ENCODE data around the gene PDCD2L. TPM values are rescaled to one million over a fixed set of nuclear protein-coding genes. Genes with fewer than 3 reads are reported as not detected.
A peak's percentile ranks its signal among the peaks of the same experiment; 100 is the strongest.

The PDCD2L gene
- total and polyA plus RNA-seq, 9 of the 15 experiments (the other 6 are each of a cell fraction or from before 2014, with no cell fraction given) = 12.1 to 68.5 (median 56.3) TPM

DNA sequence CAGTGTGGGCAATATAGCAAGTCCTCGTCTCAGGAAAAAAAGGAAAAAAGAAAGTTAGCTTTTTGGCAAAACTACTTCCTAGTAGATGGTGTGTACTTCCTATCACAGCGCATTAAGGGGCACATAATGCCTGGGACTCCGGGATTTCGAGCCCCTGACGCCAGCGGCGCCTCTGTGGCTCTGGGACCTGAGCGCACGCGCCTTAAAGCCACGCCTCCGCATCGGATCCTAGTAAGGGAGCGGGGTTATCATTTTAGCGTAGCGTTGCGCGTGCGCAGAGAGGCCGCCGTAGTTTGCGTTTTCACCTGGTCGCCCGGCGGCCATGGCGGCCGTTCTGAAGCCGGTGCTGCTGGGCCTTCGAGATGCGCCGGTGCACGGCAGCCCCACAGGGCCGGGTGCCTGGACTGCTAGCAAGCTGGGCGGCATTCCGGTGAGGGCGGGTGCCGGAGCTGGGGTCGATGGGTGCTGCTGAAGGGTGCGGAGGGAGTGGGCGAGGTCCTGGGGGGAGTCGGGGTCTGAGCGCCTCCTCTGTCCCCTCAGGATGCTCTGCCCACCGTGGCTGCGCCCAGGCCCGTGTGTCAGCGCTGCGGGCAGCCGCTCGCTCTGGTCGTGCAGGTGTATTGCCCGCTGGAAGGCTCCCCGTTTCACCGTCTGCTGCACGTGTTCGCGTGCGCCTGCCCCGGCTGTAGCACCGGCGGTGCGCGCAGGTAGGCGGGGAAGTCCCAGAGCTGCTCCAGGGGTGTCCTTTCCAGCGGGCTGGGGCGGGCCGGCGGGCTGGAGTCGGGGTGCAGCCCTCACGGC, at the start of gene PDCD2L (continued):
- peak; percentile 69; the same call in 1 of the 2 replicates for TF ChIP-seq POLR2AphosphoS5 (IDR thresholded peaks at IDR 0.05; ENCODE audit: control insufficient read depth, insufficient read depth, low read depth, low read length)
- no peak for TF ChIP-seq NONO (IDR thresholded peaks at IDR 0.05; ENCODE audit: low read depth in 2 of 2, low read length in 1 of 2)
- TF ChIP-seq ZBTB5 (IDR thresholded peaks at IDR 0.05) = no peak
- no peak for TF ChIP-seq ZNF280A (IDR thresholded peaks at IDR 0.05; ENCODE audit: low read depth, partially characterized antibody)
- no peak for TF ChIP-seq CBX8 (IDR thresholded peaks at IDR 0.05; ENCODE audit: borderline replicate concordance, extremely low read depth, low read depth, low read length, poor library complexity, severe bottlenecking)
- no peak for TF ChIP-seq ZNF696 (CRISPR knock-in tag; conservative IDR thresholded peaks at IDR 0.05)
- no peak for TF ChIP-seq MYBL2 (IDR thresholded peaks at IDR 0.05; ENCODE audit: low read depth)
- TF ChIP-seq MYBL2 (CRISPR knock-in tag; IDR thresholded peaks at IDR 0.05; ENCODE audit: borderline replicate concordance) = no peak
- TF ChIP-seq, protein P1, sequence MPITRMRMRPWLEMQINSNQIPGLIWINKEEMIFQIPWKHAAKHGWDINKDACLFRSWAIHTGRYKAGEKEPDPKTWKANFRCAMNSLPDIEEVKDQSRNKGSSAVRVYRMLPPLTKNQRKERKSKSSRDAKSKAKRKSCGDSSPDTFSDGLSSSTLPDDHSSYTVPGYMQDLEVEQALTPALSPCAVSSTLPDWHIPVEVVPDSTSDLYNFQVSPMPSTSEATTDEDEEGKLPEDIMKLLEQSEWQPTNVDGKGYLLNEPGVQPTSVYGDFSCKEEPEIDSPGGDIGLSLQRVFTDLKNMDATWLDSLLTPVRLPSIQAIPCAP (CRISPR knock-in tag; IDR thresholded peaks at IDR 0.05; ENCODE audit: borderline replicate concordance) = no peak
- TF ChIP-seq NUFIP1 (IDR thresholded peaks at IDR 0.05; ENCODE audit: partially characterized antibody) = no peak
- no peak for TF ChIP-seq CEBPZ (IDR thresholded peaks at IDR 0.05; ENCODE audit: borderline replicate concordance, low read depth, low read length)
- no peak for TF ChIP-seq ZNF444 (CRISPR knock-in tag; IDR thresholded peaks at IDR 0.05)
- TF ChIP-seq ZNF780A (CRISPR knock-in tag; IDR thresholded peaks at IDR 0.05) = no peak
- TF ChIP-seq MCM2 (IDR thresholded peaks at IDR 0.05; ENCODE audit: low read depth) = no peak
- TF ChIP-seq HMG20A (CRISPR knock-in tag; conservative IDR thresholded peaks at IDR 0.05) = no peak
- TF ChIP-seq KAT7 (CRISPR knock-in tag; IDR thresholded peaks at IDR 0.05; ENCODE audit: borderline replicate concordance) = peak; percentile 65; the same call in 1 of the 2 replicates
- no peak for TF ChIP-seq CREB1 (IDR thresholded peaks at IDR 0.05)
- no peak for TF ChIP-seq CREB1 (CRISPR knock-in tag; IDR thresholded peaks at IDR 0.05)
- TF ChIP-seq ZNF212 (CRISPR knock-in tag; IDR thresholded peaks at IDR 0.05) = no peak

Data from K562 (cell line).